HG03108 (cell line): ENCODE measurements around the gene TMEM37.

Experiments used
- ATAC-seq: cut with Tn5 transposase; IDR thresholded peaks from one replicate; pipeline ENCODE4 v1.9.1; 2021; ENCODE audit warnings: moderate library complexity; ENCODE audit not compliant: unreplicated experiment

The TMEM37 gene

GRCh38 chr2:119417908-119418307, 13.7 kb upstream of the TMEM37 start:
- ATAC-seq: no peak

- ATAC-seq: no peak
Observed at GRCh38 chr2:119419065-119419464, 12.6 kb upstream of the TMEM37 start.

- no peak for ATAC-seq
Observed at GRCh38 chr2:119419803-119420508, 11.7 kb upstream of the TMEM37 start.

GRCh38 chr2:119421304-119421703, 10.3 kb upstream of the TMEM37 start:
- no peak for ATAC-seq

GRCh38 chr2:119421741-119422140, 9.9 kb upstream of the TMEM37 start:
- ATAC-seq: no peak

GRCh38 chr2:119422360-119423107, 9.1 kb upstream of the TMEM37 start:
- no peak for ATAC-seq

- no peak for ATAC-seq
Observed at GRCh38 chr2:119423108-119423444, 8.6 kb upstream of the TMEM37 start.

- no peak for ATAC-seq
Observed at GRCh38 chr2:119423811-119424210, 7.8 kb upstream of the TMEM37 start.

GRCh38 chr2:119424284-119425118, 7.2 kb upstream of the TMEM37 start:
- ATAC-seq: no peak

- ATAC-seq: no peak
Observed at GRCh38 chr2:119425119-119425405, 6.6 kb upstream of the TMEM37 start.

- ATAC-seq: no peak
Observed at GRCh38 chr2:119425620-119426395, 5.8 kb upstream of the TMEM37 start.

GRCh38 chr2:119426396-119426675, 5.3 kb upstream of the TMEM37 start:
- ATAC-seq: no peak

- ATAC-seq: no peak
Observed at GRCh38 chr2:119426801-119427395, 4.8 kb upstream of the TMEM37 start.

- ATAC-seq: no peak
Observed at GRCh38 chr2:119427756-119428155, 3.9 kb upstream of the TMEM37 start.

- ATAC-seq: no peak
Observed at GRCh38 chr2:119428488-119429224, 3.0 kb upstream of the TMEM37 start.

- no peak for ATAC-seq
Observed at GRCh38 chr2:119429225-119429981, 2.3 kb upstream of the TMEM37 start.

- ATAC-seq: no peak
Observed at GRCh38 chr2:119430023-119430498, 1.6 kb upstream of the TMEM37 start.

GRCh38 chr2:119431976-119432850, 559 bp downstream of the TMEM37 start:
- no peak for ATAC-seq
